Choroid plexus epithelial cell (primary cell): Measurements from ENCODE around the gene IMMP2L.

Source experiments
- DNase-seq: peaks from one replicate; pipeline ENCODE4 v3.0.0-alpha.2; 2010; ENCODE audit warnings: low read depth
- H3K4me3 ChIP-seq: 2 replicates; pipeline ENCODE4 v1.5.1; 2011; ENCODE audit warnings: low read depth, mild to moderate bottlenecking, control low read depth, low read length, moderate library complexity
- CTCF ChIP-seq: conservative IDR thresholded peaks from 2 replicates; pipeline ENCODE4 v1.5.1; 2011; ENCODE audit warnings: low read depth, mild to moderate bottlenecking, control low read depth, inconsistent platforms, low read length, moderate library complexity

The IMMP2L gene

GRCh38 chr7:111223802-111224253, 338.5 kb downstream of the IMMP2L start:
- no peak for TF ChIP-seq CTCF
- no peak for DNase-seq

GRCh38 chr7:111215550-111215949, 346.7 kb downstream of the IMMP2L start:
- no peak overlapping the region for H3K4me3 ChIP-seq
- DNase-seq: no peak
- no peak for TF ChIP-seq CTCF

More at GRCh38 chr7:111223802-111224253, 338.5 kb downstream of the IMMP2L start:
- H3K4me3 ChIP-seq: no peak overlapping the region

GRCh38 chr7:111212857-111213523, 349.3 kb downstream of the IMMP2L start:
- no peak for TF ChIP-seq CTCF
- DNase-seq: no peak
- H3K4me3 ChIP-seq: no peak overlapping the region

- no peak for TF ChIP-seq CTCF
- peak; percentile 50 for DNase-seq
- H3K4me3 ChIP-seq: no peak overlapping the region
Observed at GRCh38 chr7:111210996-111211395, 351.3 kb downstream of the IMMP2L start.

- no peak overlapping the region for H3K4me3 ChIP-seq
- no peak for TF ChIP-seq CTCF
- DNase-seq: no peak
Observed at GRCh38 chr7:111210043-111210442, 352.2 kb downstream of the IMMP2L start.

- DNase-seq: no peak
- no peak for TF ChIP-seq CTCF
- H3K4me3 ChIP-seq: no peak overlapping the region
Observed at GRCh38 chr7:111205251-111205650, 357.0 kb downstream of the IMMP2L start.

- H3K4me3 ChIP-seq: no peak overlapping the region
- TF ChIP-seq CTCF: no peak
- no peak for DNase-seq
Observed at GRCh38 chr7:111202321-111202720, 360.0 kb downstream of the IMMP2L start.
